Uterus (tissue), 4 donors: ENCODE data around the gene RMI2. TPM values are rescaled to one million over a fixed set of nuclear protein-coding genes. Genes with fewer than 3 reads are reported as not detected.

ENCODE experiments used
- DNase-seq, 2 donors: peaks; one replicate each; pipeline ENCODE4 v3.0.0-alpha.2; 2019 to 2020
- H3K27ac ChIP-seq, 2 donors: fragments of 200-600 bp; sonication (generic); 1 replicate in 1 of 2; 2 replicates in 1 of 2; pipeline ENCODE4 v1.5.1; 2016 to 2018
- H3K27me3 ChIP-seq, 2 donors: fragments of 200-600 bp; sonication (generic); one replicate each; pipeline ENCODE4 v1.5.1; 2018 to 2019; ENCODE audit warnings: control low read depth in 1 of 2
- H3K36me3 ChIP-seq, 2 donors: fragments of 200-600 bp; sonication (generic); one replicate each; pipeline ENCODE4 v1.5.1; 2019; ENCODE audit warnings: control low read depth in 1 of 2
- H3K4me1 ChIP-seq, 2 donors: fragments of 200-600 bp; sonication (generic); one replicate each; pipeline ENCODE4 v1.5.1; 2018 to 2019; ENCODE audit warnings: control low read depth in 1 of 2
- H3K4me3 ChIP-seq, 2 donors: fragments of 200-600 bp; sonication (generic); 1 replicate in 1 of 2; 2 replicates in 1 of 2; pipeline ENCODE4 v1.5.1; 2018 to 2019; ENCODE audit warnings: mild to moderate bottlenecking in 1 of 2
- H3K9me3 ChIP-seq, 2 donors: fragments of 200-600 bp; sonication (generic); one replicate each; pipeline ENCODE4 v1.5.1; 2019; ENCODE audit warnings: control low read depth in 1 of 2
- CTCF ChIP-seq, 4 experiments: fragments of 200-600 bp in 2 of 4; fragments of 450-650 bp in 2 of 4; sonication (generic) in 2 of 4; IDR thresholded peaks; one replicate each; pipeline ENCODE4 v1.5.1; 2016 to 2019; ENCODE audit warnings: antibody characterized with exemption in 4 of 4, mild to moderate bottlenecking in 2 of 4, moderate library complexity in 1 of 4
- POLR2A ChIP-seq, 2 donors: fragments of 450-650 bp; IDR thresholded peaks; one replicate each; pipeline ENCODE4 v1.6.1; 2016; ENCODE audit warnings: antibody characterized with exemption in 2 of 2, mild to moderate bottlenecking in 1 of 2, moderate library complexity in 1 of 2
- intact Hi-C: fragments of 100-400 bp; cut with DNase I; formaldehyde crosslinking; loops from one replicate; pipeline ENCODE4 v1.15.1; 2023; ENCODE audit warnings: low total_unique reads
- total RNA-seq, 4 donors: library from RNA; depleted of rRNA in 3 of 4; stranded (reverse); fragments of >200 nt in 3 of 4; gene quantifications; one replicate each; pipeline versions ENCODE4 v1.1.0 to v1.2.4, GENCODE V29; 2014 to 2023
- donor health status: DM: yes; HTN: yes; CAD: no.

The RMI2 gene
- total RNA-seq, 4 donors from 2014 or later, result 0.49 to 15.3 TPM; not detected in 2

- Histone ChIP-seq H3K9me3 (no peaks in the 10 kb centered on the region), H3K27ac (no peak overlapping the region), H3K27me3 (no peaks in the 10 kb centered on the region), H3K36me3 (no peaks in the 10 kb centered on the region), H3K4me3 (no peak overlapping the region), H3K4me1 (no peaks in the 10 kb centered on the region)
- no peak for DNase-seq
- intact Hi-C loops, result no loop called here
- no peak for TF ChIP-seq POLR2A (IDR thresholded peaks at IDR 0.05)
- TF ChIP-seq CTCF (IDR thresholded peaks at IDR 0.05), result no peak
These were observed 39.1 kb downstream of the RMI2 start for GRCh38 chr16:11384184-11384955.

GRCh38 chr16:11384956-11385586 lies 39.8 kb downstream of the RMI2 start:
- H3K27ac ChIP-seq, result no peak overlapping the region
- no peaks in the 10 kb centered on the region for H3K27me3 ChIP-seq
- TF ChIP-seq POLR2A (IDR thresholded peaks at IDR 0.05) (no peak), CTCF (IDR thresholded peaks at IDR 0.05) (no peak)
- no peak overlapping the region for H3K4me3 ChIP-seq
- H3K36me3 ChIP-seq, result no peaks in the 10 kb centered on the region
- H3K9me3 ChIP-seq, result no peaks in the 10 kb centered on the region
- DNase-seq, result no peak
- no peaks in the 10 kb centered on the region for H3K4me1 ChIP-seq
- intact Hi-C loops, result no loop called here

GRCh38 chr16:11386054-11386680 lies 40.9 kb downstream of the RMI2 start:
- Histone ChIP-seq H3K4me3 (no peak overlapping the region), H3K27ac (no peak overlapping the region), H3K4me1 (no peaks in the 10 kb centered on the region), H3K27me3 (no peaks in the 10 kb centered on the region), H3K36me3 (no peaks in the 10 kb centered on the region), H3K9me3 (no peaks in the 10 kb centered on the region)
- intact Hi-C loops, result no loop called here
- DNase-seq, result no peak
- no peak for TF ChIP-seq CTCF (IDR thresholded peaks at IDR 0.05)
- TF ChIP-seq POLR2A (IDR thresholded peaks at IDR 0.05), result no peak

- no peaks in the 10 kb centered on the region for H3K36me3 ChIP-seq
- H3K4me3 ChIP-seq, result no peak overlapping the region
- no peak overlapping the region for H3K27ac ChIP-seq
- no peak for DNase-seq
- no peaks in the 10 kb centered on the region for H3K9me3 ChIP-seq
- H3K27me3 ChIP-seq, result no peaks in the 10 kb centered on the region
- TF ChIP-seq POLR2A (IDR thresholded peaks at IDR 0.05), result no peak
- no peak for TF ChIP-seq CTCF (IDR thresholded peaks at IDR 0.05)
- H3K4me1 ChIP-seq, result no peaks in the 10 kb centered on the region
- intact Hi-C loops, result no loop called here
These were observed 41.7 kb downstream of the RMI2 start for GRCh38 chr16:11386791-11387546.
